Skeletal muscle cell (primary cell): ENCODE results near the gene NUDT2.

ENCODE experiments used
- DNase-seq: peaks from one replicate; pipeline ENCODE4 v3.0.0-alpha.2; 2010; ENCODE audit warnings: low read depth
- H3K4me3 ChIP-seq: 2 replicates; pipeline ENCODE4 v1.5.1; 2011; ENCODE audit warnings: low read depth, mild to moderate bottlenecking, control low read depth, low read length, moderate library complexity

NUDT2 gene

DNA sequence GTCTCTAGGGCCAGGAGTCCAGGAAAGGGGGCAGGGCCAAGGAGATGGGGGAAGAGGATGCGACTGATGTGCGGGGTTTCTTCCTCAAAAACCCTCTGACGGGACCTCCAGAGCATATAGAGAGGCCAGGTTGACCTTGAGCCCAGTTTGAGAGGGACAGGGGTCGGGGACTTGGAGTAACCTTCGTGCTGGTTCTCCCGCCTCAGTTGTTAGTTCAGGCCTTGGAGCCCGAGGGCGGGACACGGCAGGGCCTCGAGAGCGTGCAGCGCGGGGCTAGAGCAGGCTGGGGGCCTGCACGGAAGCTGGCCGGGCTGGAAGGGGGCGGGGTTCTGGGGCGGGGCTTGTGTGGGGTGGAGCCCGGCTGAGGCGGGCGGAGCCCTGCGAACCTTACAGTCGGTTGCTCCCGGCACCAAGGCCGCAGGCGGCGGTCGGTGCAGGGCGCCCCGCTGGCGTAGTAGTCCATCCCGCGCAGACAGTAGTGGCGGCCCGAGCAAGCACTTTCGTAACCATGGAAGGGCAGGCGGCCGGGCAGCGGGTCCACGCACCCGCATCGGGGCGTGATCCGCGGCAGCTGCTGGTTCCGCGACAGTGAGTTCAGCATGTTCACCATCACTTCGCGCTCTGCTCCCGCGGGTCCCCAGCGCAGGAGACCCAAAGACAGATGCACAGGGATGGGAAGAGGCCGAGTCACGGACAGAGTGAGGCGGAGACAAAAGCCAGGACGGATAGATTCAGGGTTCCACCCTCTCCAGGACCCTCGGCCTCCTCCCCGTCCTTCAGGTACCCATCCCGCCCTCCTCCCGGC lies 51.3 kb downstream of the NUDT2 start:
- peak overlapping the region; percentile 49 for H3K4me3 ChIP-seq
- peak; percentile 34 for DNase-seq

DNA sequence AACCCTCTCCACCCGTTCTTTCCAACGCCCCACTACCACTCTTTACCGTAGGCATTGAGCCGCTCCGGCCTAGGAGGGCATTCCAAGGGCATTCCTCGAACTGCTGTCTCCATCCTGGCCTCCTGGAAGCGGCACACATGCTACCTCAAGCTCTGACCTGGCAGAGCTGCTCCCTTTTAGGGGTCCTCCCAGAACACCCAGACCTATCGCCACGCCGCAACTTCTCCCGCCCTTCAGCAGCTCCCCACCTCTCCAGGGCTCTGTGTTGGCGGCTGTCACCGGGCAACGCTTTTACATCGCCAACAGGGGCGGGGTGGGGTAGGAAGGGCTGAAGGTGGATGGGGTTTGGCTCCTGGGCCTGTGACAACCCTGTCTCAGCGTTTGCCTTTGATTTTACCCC lies 52.0 kb downstream of the NUDT2 start:
- peak overlapping the region; percentile 49 for H3K4me3 ChIP-seq
- no peak for DNase-seq

DNA sequence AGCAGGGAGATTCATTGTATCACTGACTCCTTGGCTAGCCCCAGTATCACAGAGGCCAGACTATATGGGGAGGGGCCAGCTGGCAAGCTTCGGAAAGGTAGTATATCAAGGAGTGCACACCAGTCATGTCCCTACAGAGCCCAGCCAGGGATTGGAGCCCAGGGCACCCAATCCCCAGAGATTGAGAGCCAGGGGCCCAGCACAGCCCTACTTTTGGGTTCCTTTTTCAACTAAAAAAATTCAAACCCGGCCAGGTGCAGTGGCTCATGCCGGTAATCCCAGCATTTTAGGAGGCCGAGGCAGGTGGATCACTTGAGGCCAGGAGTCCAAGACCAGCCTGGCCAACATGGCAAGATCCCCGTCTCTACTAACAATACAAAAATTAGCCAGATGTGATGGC lies 52.7 kb downstream of the NUDT2 start:
- no peak for DNase-seq

DNA sequence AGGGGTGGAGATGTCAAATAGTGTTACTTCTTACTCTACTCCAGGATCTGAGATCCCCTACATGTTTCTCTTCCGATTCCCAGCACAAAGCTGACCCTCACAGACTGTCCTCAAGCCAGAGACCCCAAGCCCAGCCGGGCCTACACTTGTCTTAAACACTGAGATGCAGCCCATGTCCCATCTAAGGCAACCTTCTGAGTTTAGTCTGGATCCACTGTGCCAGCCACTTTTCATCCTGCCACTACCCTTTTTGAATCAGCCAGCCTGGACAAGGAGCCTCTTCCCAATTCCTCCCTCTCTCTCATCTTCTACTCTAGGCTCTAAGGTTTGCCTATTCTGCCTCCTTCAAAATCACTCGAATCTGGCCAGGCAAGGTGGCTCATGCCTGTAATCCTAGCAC lies 53.5 kb downstream of the NUDT2 start:
- H3K4me3 ChIP-seq = no peak overlapping the region
- no peak for DNase-seq

More for the DNA sequence above, 52.7 kb downstream of the NUDT2 start:
- no peak overlapping the region for H3K4me3 ChIP-seq

DNA sequence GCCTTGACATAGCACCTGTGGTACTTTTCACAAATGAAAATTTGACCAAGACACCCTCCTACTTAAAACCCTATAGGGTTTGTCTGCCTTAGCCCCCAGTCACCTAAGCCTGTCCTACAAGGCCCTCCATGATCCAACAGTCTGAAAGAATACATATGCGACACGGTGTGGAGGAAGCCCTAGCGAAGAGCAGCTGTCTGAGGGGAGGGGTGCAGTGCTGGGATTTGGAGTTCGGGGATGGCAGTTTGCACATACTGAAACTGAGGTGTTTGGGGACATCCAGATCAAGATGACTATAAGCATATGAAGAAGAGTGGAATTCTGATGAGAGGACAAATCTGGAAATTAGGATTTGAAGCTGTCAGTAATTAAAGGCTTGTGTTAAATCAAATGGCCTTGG lies 54.5 kb downstream of the NUDT2 start:
- no peak overlapping the region for H3K4me3 ChIP-seq
- DNase-seq = no peak

DNA sequence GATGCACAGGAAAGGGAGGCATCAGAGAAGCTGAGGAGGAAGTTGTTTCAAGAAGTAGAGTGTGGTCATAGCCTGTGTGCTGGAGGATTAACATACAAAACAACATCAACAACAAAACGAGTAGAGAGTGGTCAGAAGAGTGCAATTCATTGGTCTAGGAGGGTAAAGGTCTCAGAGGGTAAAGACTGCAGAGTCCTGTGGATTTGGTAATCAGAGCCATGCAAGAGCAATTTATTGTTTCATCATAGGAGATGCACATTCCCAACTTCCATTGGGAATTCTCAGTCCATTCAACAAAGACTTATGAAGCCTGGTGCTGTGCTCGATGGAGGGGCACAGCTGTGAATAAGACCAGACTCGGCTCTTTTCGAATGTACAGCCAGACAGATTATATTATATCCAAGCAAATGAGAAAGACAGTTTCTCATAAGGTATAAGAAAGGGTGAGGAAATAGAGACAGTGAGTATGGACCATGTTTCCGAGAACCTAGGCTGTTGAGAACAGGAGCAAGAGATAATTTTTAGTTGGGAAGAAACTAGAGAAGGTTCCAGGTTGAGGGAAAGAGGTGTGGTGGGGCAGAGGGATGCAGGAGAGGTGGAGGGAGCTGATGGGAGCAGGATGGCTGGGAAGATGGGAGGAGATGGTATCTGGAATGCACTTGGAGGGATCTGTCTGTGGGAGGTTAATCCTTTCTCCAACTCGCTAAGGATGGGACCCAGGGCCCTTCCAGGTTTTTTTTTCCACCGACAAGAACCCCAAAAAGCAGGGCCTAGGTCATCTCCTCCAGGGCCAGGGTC lies 55.2 kb downstream of the NUDT2 start:
- no peak overlapping the region for H3K4me3 ChIP-seq
- DNase-seq = no peak

DNA sequence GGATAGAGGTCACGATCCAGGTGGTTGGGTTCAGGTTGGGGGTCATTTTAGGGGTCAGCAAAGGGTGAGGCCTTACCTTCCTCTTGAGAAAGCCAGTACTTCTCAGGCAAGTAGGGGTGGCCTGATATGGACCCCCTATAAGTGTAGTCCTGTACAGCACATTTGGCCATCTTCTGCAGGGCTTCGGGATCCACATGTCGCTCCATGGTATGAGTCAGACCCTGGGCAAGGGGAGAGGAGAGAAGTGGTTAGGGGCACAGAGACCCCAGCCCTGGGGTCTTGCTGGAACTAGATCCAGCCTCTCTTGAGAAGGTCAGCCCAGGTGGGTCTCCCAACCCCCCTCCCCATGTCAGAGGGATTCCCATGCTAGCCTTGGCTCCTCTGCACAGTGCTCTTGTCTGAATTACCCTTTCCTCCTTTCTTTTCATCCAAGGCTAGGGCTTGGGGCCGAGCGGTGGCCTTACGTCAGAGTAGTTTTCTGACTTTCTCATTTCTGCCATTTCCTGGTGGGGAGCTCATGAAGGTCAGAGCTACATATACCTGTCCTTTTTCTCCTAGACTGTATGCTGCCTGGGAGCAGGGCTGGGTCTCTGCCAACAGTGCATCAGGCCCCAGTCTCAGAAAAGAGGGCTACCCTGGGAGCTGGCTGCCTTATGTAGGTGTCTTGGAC lies 56.3 kb downstream of the NUDT2 start:
- no peak for DNase-seq
- H3K4me3 ChIP-seq = no peak overlapping the region

DNA sequence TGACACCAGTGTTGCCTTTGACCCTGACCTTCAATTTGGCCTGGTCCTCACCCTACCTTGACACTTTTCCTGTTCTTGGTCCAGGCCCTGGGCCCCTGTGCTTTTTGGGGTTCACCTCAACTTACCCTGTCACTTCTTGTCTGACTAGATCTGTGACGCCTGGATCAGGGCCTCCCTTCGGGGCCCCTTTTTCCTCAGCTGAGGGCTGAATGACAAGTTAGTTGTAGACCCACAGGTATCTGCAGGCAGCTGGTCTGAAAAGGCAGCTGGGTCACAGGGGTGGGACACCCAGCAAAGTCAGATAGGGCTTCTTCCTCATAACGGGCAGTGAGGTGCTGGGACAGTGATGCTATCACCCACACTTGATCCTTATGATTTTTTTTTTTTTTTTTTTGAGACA lies 57.3 kb downstream of the NUDT2 start:
- no peak for DNase-seq
- no peak overlapping the region for H3K4me3 ChIP-seq

DNA sequence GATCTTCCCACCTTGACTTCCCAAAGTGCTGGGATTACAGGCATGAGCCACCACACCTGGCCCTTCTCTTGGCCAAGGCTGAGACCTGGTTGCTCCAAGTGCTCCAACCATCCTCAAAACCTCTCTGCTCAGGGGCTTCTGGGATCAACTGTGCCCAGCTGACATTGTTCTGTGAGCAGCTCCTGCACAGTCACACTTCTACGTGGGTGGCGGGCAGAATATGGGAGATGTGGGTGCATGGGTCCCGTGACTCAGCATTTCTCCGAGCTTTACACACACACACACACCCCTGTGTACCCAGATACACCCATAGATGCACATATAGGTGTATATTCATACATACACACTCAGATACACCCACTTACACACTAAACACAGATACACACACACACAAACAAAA lies 57.9 kb downstream of the NUDT2 start:
- H3K4me3 ChIP-seq = no peak overlapping the region
- DNase-seq = no peak

DNA sequence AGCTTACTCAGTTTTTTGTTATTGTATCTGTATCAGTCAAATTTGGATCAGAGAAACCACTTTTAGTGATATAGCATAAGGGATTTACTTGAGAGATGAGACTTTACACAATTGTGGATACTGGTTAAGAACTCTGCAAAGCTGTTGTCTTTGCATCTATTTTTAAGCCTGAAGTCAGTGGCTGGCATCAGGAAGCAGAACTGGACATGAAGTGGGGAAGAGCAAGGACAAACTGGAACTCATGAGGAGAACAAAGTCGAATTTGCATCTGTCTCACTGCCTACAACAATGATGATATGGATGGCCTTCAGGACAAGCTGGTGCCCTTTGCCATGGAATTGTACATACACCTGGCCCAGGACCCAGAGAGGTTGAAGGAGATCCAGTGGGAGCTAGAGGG lies 63.1 kb downstream of the NUDT2 start:
- H3K4me3 ChIP-seq = no peak overlapping the region
- DNase-seq = no peak
